Vagina (tissue), 2 donors: ENCODE measurements around the gene ATP11A. TPM values are rescaled to one million over a fixed set of nuclear protein-coding genes. Genes with fewer than 3 reads are reported as not detected.
A peak's percentile ranks its signal among the peaks of the same experiment; 100 is the strongest.

Source experiments
- DNase-seq, 2 donors: peaks; one replicate each; pipeline ENCODE4 v3.0.0-alpha.2; 2017; ENCODE audit errors: extremely low spot score in 2 of 2
- H3K27ac ChIP-seq: fragments of 200-600 bp; sonication (generic); one replicate; pipeline ENCODE4 v1.5.1; 2019
- H3K27me3 ChIP-seq: fragments of 200-600 bp; sonication (generic); one replicate; pipeline ENCODE4 v1.5.1; 2019
- H3K36me3 ChIP-seq, 2 donors: fragments of 200-600 bp; sonication (generic); one replicate each; pipeline ENCODE4 v1.5.1; 2017 to 2019
- H3K4me1 ChIP-seq: fragments of 200-600 bp; sonication (generic); one replicate; pipeline ENCODE4 v1.5.1; 2019
- H3K4me3 ChIP-seq, 2 donors: fragments of 200-600 bp; sonication (generic); 1 replicate in 1 of 2; 2 replicates in 1 of 2; pipeline ENCODE4 v1.5.1; 2016 to 2019
- H3K9me3 ChIP-seq: fragments of 200-600 bp; sonication (generic); one replicate; pipeline ENCODE4 v1.5.1; 2019
- CTCF ChIP-seq, 3 experiments: fragments of 450-650 bp in 2 of 3; fragments of 200-600 bp in 1 of 3; sonication (generic) in 1 of 3; IDR thresholded peaks; one replicate each; pipeline ENCODE4 v1.5.1; 2017 to 2019; ENCODE audit warnings: antibody characterized with exemption in 3 of 3, mild to moderate bottlenecking in 2 of 3, moderate library complexity in 2 of 3
- POLR2A ChIP-seq, 2 donors: fragments of 450-650 bp; IDR thresholded peaks; one replicate each; pipeline ENCODE4 v1.6.1; 2017; ENCODE audit warnings: antibody characterized with exemption in 2 of 2, mild to moderate bottlenecking in 2 of 2, moderate library complexity in 2 of 2
- POLR2AphosphoS5 ChIP-seq, 2 donors: sonication (generic); formaldehyde crosslinking; IDR thresholded peaks; one replicate each; pipeline ENCODE4 v1.9.0; 2017; ENCODE audit warnings: antibody characterized with exemption in 2 of 2, mild to moderate bottlenecking in 2 of 2, low read depth in 1 of 2; ENCODE audit not compliant: insufficient read depth in 1 of 2
- intact Hi-C: fragments of 100-400 bp; cut with DNase I; formaldehyde crosslinking; loops from one replicate; pipeline ENCODE4 v1.15.1; 2023
- total RNA-seq: library from RNA; depleted of rRNA; stranded (reverse); fragments of >200 nt; gene quantifications from one replicate; pipeline ENCODE4 v1.2.3, GENCODE V29; 2016

Gene ATP11A
- total RNA-seq, 1 donor from 2014 or later: 33.4 TPM

- Histone ChIP-seq H3K36me3 (no peaks in the 10 kb centered on the region), H3K27me3 (no peaks in the 10 kb centered on the region), H3K4me1 (peaks cover 23% of the 10 kb centered on the region), H3K27ac (no peak overlapping the region), H3K9me3 (no peaks in the 10 kb centered on the region), H3K4me3 (no peak overlapping the region)
- intact Hi-C loops: no loop called here
- DNase-seq: peak in 1 of 2 donors; percentile 76
- TF ChIP-seq POLR2A (IDR thresholded peaks at IDR 0.05): no peak
- no peak for TF ChIP-seq POLR2AphosphoS5 (IDR thresholded peaks at IDR 0.05; ENCODE audit: insufficient read depth in 1 of 2, low read depth in 1 of 2)
- no peak for TF ChIP-seq CTCF (IDR thresholded peaks at IDR 0.05)
Measured at GRCh38 chr13:112686987-112687386, 2.9 kb upstream of the ATP11A start.

- intact Hi-C loops: no loop called here
- DNase-seq: no peak
- Histone ChIP-seq H3K27ac (no peak overlapping the region), H3K4me3 (no peak overlapping the region), H3K27me3 (no peaks in the 10 kb centered on the region), H3K4me1 (peaks cover 29% of the 10 kb centered on the region), H3K36me3 (no peaks in the 10 kb centered on the region), H3K9me3 (no peaks in the 10 kb centered on the region)
- no peak for TF ChIP-seq POLR2A (IDR thresholded peaks at IDR 0.05)
- no peak for TF ChIP-seq POLR2AphosphoS5 (IDR thresholded peaks at IDR 0.05; ENCODE audit: insufficient read depth in 1 of 2, low read depth in 1 of 2)
- no peak for TF ChIP-seq CTCF (IDR thresholded peaks at IDR 0.05)
Measured at GRCh38 chr13:112687836-112688559, 1.8 kb upstream of the ATP11A start.

- no peaks in the 10 kb centered on the region for H3K36me3 ChIP-seq
- peaks cover 37% of the 10 kb centered on the region for H3K4me1 ChIP-seq
- no peaks in the 10 kb centered on the region for H3K27me3 ChIP-seq
- peak overlapping the region; percentile 82 to 90 for H3K4me3 ChIP-seq
- H3K9me3 ChIP-seq: no peaks in the 10 kb centered on the region
- intact Hi-C loops: no loop called here
- H3K27ac ChIP-seq: peak overlapping the region; percentile 96
- no peak for DNase-seq
- no peak for TF ChIP-seq POLR2A (IDR thresholded peaks at IDR 0.05)
- TF ChIP-seq POLR2AphosphoS5 (IDR thresholded peaks at IDR 0.05; ENCODE audit: insufficient read depth in 1 of 2, low read depth in 1 of 2): no peak
- TF ChIP-seq CTCF (IDR thresholded peaks at IDR 0.05): no peak
Measured at GRCh38 chr13:112688560-112689302, 1.1 kb upstream of the ATP11A start.

GRCh38 chr13:112690283-112690929 is 568 bp downstream of the ATP11A start:
- no peaks in the 10 kb centered on the region for H3K27me3 ChIP-seq
- H3K4me3 ChIP-seq: peak overlapping the region; percentile 82 to 90
- no peak for TF ChIP-seq POLR2A (IDR thresholded peaks at IDR 0.05)
- TF ChIP-seq CTCF (IDR thresholded peaks at IDR 0.05): no peak
- TF ChIP-seq POLR2AphosphoS5 (IDR thresholded peaks at IDR 0.05; ENCODE audit: insufficient read depth in 1 of 2, low read depth in 1 of 2): no peak
- peaks cover 44% of the 10 kb centered on the region for H3K4me1 ChIP-seq
- H3K36me3 ChIP-seq: no peaks in the 10 kb centered on the region
- peak overlapping the region; percentile 96 for H3K27ac ChIP-seq
- no peaks in the 10 kb centered on the region for H3K9me3 ChIP-seq
- intact Hi-C loops: no loop called here
- DNase-seq: no peak
